ENCODE results near the gene PLIN5.

DNA sequence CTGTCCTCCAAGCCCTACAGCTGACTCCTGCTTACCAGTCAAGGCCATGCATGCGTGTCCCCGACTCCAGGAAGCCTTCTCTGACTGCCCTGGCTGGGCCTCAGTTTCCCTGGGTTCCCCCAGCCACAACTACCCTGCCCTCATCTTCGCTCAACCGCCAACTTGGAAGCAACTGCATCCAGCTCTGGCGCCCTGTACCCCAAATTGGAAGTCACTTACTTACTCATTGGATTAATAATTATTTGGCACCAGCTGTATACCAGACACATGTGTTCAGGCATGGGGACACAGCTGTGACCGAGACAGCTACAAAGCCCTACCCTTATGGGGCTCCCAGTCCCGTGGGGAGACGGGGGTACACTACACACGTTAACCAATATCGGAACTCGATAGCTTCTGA is 35.4 kb upstream of the PLIN5 start:
- TF ChIP-seq POLR2A (IDR thresholded peaks at IDR 0.05): no peak
- TF ChIP-seq, protein P1, sequence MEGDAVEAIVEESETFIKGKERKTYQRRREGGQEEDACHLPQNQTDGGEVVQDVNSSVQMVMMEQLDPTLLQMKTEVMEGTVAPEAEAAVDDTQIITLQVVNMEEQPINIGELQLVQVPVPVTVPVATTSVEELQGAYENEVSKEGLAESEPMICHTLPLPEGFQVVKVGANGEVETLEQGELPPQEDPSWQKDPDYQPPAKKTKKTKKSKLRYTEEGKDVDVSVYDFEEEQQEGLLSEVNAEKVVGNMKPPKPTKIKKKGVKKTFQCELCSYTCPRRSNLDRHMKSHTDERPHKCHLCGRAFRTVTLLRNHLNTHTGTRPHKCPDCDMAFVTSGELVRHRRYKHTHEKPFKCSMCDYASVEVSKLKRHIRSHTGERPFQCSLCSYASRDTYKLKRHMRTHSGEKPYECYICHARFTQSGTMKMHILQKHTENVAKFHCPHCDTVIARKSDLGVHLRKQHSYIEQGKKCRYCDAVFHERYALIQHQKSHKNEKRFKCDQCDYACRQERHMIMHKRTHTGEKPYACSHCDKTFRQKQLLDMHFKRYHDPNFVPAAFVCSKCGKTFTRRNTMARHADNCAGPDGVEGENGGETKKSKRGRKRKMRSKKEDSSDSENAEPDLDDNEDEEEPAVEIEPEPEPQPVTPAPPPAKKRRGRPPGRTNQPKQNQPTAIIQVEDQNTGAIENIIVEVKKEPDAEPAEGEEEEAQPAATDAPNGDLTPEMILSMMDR (IDR thresholded peaks at IDR 0.05): no peak
